Neuron (in vitro differentiated cells): ENCODE measurements around the gene SQOR.

Experiments used
- H2AFZ ChIP-seq: one replicate; pipeline ENCODE4 v1.6.1; 2013; ENCODE audit warnings: low read depth, mild to moderate bottlenecking, inconsistent platforms, low read length, moderate library complexity
- H3K27me3 ChIP-seq: one replicate; pipeline ENCODE4 v1.6.1; 2013; ENCODE audit warnings: low read length; ENCODE audit not compliant: insufficient read depth
- H3K36me3 ChIP-seq: one replicate; pipeline ENCODE4 v1.6.1; 2013; ENCODE audit warnings: low read length; ENCODE audit not compliant: insufficient read depth
- H3K4me1 ChIP-seq: one replicate; pipeline ENCODE4 v1.6.1; 2013; ENCODE audit warnings: low read length; ENCODE audit not compliant: insufficient read depth
- H3K4me3 ChIP-seq: 2 replicates; pipeline ENCODE4 v1.5.1; 2013; ENCODE audit warnings: mild to moderate bottlenecking, low read length, moderate library complexity
- H3K9me3 ChIP-seq: one replicate; pipeline ENCODE4 v1.6.1; 2013; ENCODE audit warnings: low read length

SQOR gene

GRCh38 chr15:45657254-45657653, 22.4 kb downstream of the SQOR start:
- Histone ChIP-seq H3K27me3 (no peaks in the 10 kb centered on the region), H3K4me1 (no peaks in the 10 kb centered on the region), H2AFZ (no peak overlapping the region), H3K4me3 (no peak overlapping the region), H3K36me3 (no peaks in the 10 kb centered on the region), H3K9me3 (no peaks in the 10 kb centered on the region)

GRCh38 chr15:45657764-45658545, 23.1 kb downstream of the SQOR start:
- Histone ChIP-seq H3K4me1 (no peaks in the 10 kb centered on the region), H3K27me3 (no peaks in the 10 kb centered on the region), H3K36me3 (no peaks in the 10 kb centered on the region), H2AFZ (no peak overlapping the region), H3K9me3 (no peaks in the 10 kb centered on the region), H3K4me3 (no peak overlapping the region)

GRCh38 chr15:45660231-45660979, 25.6 kb downstream of the SQOR start:
- H3K4me1 ChIP-seq = no peaks in the 10 kb centered on the region
- H3K9me3 ChIP-seq = no peaks in the 10 kb centered on the region
- no peak overlapping the region for H2AFZ ChIP-seq
- H3K4me3 ChIP-seq = no peak overlapping the region
- no peaks in the 10 kb centered on the region for H3K36me3 ChIP-seq
- H3K27me3 ChIP-seq = no peaks in the 10 kb centered on the region

GRCh38 chr15:45662375-45662774, 27.5 kb downstream of the SQOR start:
- Histone ChIP-seq H3K27me3 (no peaks in the 10 kb centered on the region), H3K36me3 (no peaks in the 10 kb centered on the region), H3K4me3 (no peak overlapping the region), H2AFZ (no peak overlapping the region), H3K4me1 (no peaks in the 10 kb centered on the region), H3K9me3 (no peaks in the 10 kb centered on the region)

- H3K4me3 ChIP-seq = no peak overlapping the region
- no peaks in the 10 kb centered on the region for H3K9me3 ChIP-seq
- H3K36me3 ChIP-seq = no peaks in the 10 kb centered on the region
- H3K27me3 ChIP-seq = no peaks in the 10 kb centered on the region
- no peak overlapping the region for H2AFZ ChIP-seq
- H3K4me1 ChIP-seq = no peaks in the 10 kb centered on the region
Measured at GRCh38 chr15:45664451-45664850, 29.6 kb downstream of the SQOR start.

- H2AFZ ChIP-seq = no peak overlapping the region
- no peaks in the 10 kb centered on the region for H3K27me3 ChIP-seq
- no peak overlapping the region for H3K4me3 ChIP-seq
- no peaks in the 10 kb centered on the region for H3K4me1 ChIP-seq
- H3K36me3 ChIP-seq = no peaks in the 10 kb centered on the region
- H3K9me3 ChIP-seq = no peaks in the 10 kb centered on the region
Measured at GRCh38 chr15:45665261-45665660, 30.4 kb downstream of the SQOR start.

GRCh38 chr15:45666119-45666875, 31.5 kb downstream of the SQOR start:
- Histone ChIP-seq H3K36me3 (no peaks in the 10 kb centered on the region), H3K4me1 (peaks cover 4% of the 10 kb centered on the region), H2AFZ (no peak overlapping the region), H3K9me3 (no peaks in the 10 kb centered on the region), H3K4me3 (no peak overlapping the region), H3K27me3 (no peaks in the 10 kb centered on the region)

- Histone ChIP-seq H2AFZ (no peak overlapping the region), H3K36me3 (no peaks in the 10 kb centered on the region), H3K4me1 (peaks cover 4% of the 10 kb centered on the region)
Measured at GRCh38 chr15:45667002-45667401, 32.2 kb downstream of the SQOR start.

GRCh38 chr15:45668386-45668785, 33.6 kb downstream of the SQOR start:
- peaks cover 4% of the 10 kb centered on the region for H3K4me1 ChIP-seq
- H3K4me3 ChIP-seq = no peak overlapping the region
- no peaks in the 10 kb centered on the region for H3K9me3 ChIP-seq
- H3K27me3 ChIP-seq = no peaks in the 10 kb centered on the region
- H3K36me3 ChIP-seq = no peaks in the 10 kb centered on the region
- no peak overlapping the region for H2AFZ ChIP-seq

More at GRCh38 chr15:45667002-45667401, 32.2 kb downstream of the SQOR start:
- H3K4me3 ChIP-seq = no peak overlapping the region
- no peaks in the 10 kb centered on the region for H3K27me3 ChIP-seq
- no peaks in the 10 kb centered on the region for H3K9me3 ChIP-seq

GRCh38 chr15:45669422-45669821, 34.6 kb downstream of the SQOR start:
- Histone ChIP-seq H3K27me3 (no peaks in the 10 kb centered on the region), H3K36me3 (no peaks in the 10 kb centered on the region), H3K4me3 (no peak overlapping the region), H2AFZ (no peak overlapping the region), H3K9me3 (no peaks in the 10 kb centered on the region), H3K4me1 (peaks cover 4% of the 10 kb centered on the region)

GRCh38 chr15:45670091-45670490, 35.3 kb downstream of the SQOR start:
- Histone ChIP-seq H3K4me3 (no peak overlapping the region), H3K9me3 (no peaks in the 10 kb centered on the region), H2AFZ (no peak overlapping the region), H3K27me3 (no peaks in the 10 kb centered on the region), H3K36me3 (no peaks in the 10 kb centered on the region), H3K4me1 (peaks cover 4% of the 10 kb centered on the region)

GRCh38 chr15:45670511-45670910, 35.7 kb downstream of the SQOR start:
- Histone ChIP-seq H3K36me3 (no peaks in the 10 kb centered on the region), H2AFZ (no peak overlapping the region), H3K27me3 (no peaks in the 10 kb centered on the region), H3K4me1 (peaks cover 4% of the 10 kb centered on the region), H3K9me3 (no peaks in the 10 kb centered on the region), H3K4me3 (no peak overlapping the region)

GRCh38 chr15:45674677-45675076, 39.8 kb downstream of the SQOR start:
- Histone ChIP-seq H3K36me3 (no peaks in the 10 kb centered on the region), H3K4me3 (no peak overlapping the region), H3K9me3 (no peaks in the 10 kb centered on the region), H3K27me3 (no peaks in the 10 kb centered on the region), H3K4me1 (peaks cover 4% of the 10 kb centered on the region), H2AFZ (no peak overlapping the region)
